HepG2 (cell line): Measurements from ENCODE around the gene ANP32B. TPM values are rescaled to one million over a fixed set of nuclear protein-coding genes. Genes with fewer than 3 reads are reported as not detected.

ENCODE experiments used
- JDP2 ChIP-seq: sonication (generic); formaldehyde crosslinking; IDR thresholded peaks from 2 replicates; pipeline ENCODE4 v1.8.1; 2022; ENCODE audit warnings: missing genetic modification reagents, borderline replicate concordance
- KAT2B ChIP-seq: fragments of 150-350 bp; IDR thresholded peaks from 2 replicates; pipeline ENCODE4 v1.6.1; 2014; ENCODE audit warnings: low read depth, low read length, borderline replicate concordance
- MED13 ChIP-seq: sonication (generic); formaldehyde crosslinking; IDR thresholded peaks from 2 replicates; pipeline ENCODE4 v1.5.0; 2020; ENCODE audit warnings: missing genetic modification reagents
- MLX ChIP-seq: IDR thresholded peaks from 2 replicates; pipeline ENCODE4 v1.6.1; 2016
- NFAT5 ChIP-seq: sonication (generic); formaldehyde crosslinking; IDR thresholded peaks from 2 replicates; pipeline ENCODE4 v1.4.0; 2020; ENCODE audit warnings: missing genetic modification reagents
- ZBTB43 ChIP-seq: sonication (generic); formaldehyde crosslinking; conservative IDR thresholded peaks from 2 replicates; pipeline ENCODE4 v1.4.0; 2020; ENCODE audit warnings: missing genetic modification reagents
- ZFY ChIP-seq: sonication (generic); formaldehyde crosslinking; IDR thresholded peaks from 2 replicates; pipeline ENCODE4 v1.4.0; 2020; ENCODE audit warnings: missing genetic modification reagents
- ZNF274 ChIP-seq: sonication (generic); formaldehyde crosslinking; IDR thresholded peaks from 2 replicates; pipeline ENCODE4 v1.5.1; 2020; ENCODE audit warnings: mild to moderate bottlenecking, missing genetic modification reagents
- ZNF33A ChIP-seq: sonication (generic); formaldehyde crosslinking; IDR thresholded peaks from 2 replicates; pipeline ENCODE4 v1.5.1; 2020; ENCODE audit warnings: missing genetic modification reagents, mild to moderate bottlenecking, moderate library complexity, borderline replicate concordance
- ZNF530 ChIP-seq: sonication (generic); formaldehyde crosslinking; IDR thresholded peaks from 2 replicates; pipeline ENCODE4 v1.5.0; 2020; ENCODE audit warnings: low read depth, mild to moderate bottlenecking, missing genetic modification reagents
- ZNF570 ChIP-seq: sonication (generic); formaldehyde crosslinking; IDR thresholded peaks from 2 replicates; pipeline ENCODE4 v1.4.0; 2020; ENCODE audit warnings: mild to moderate bottlenecking, missing genetic modification reagents, borderline replicate concordance
- ZNF644 ChIP-seq: IDR thresholded peaks from 2 replicates; pipeline ENCODE4 v1.6.1; 2016; ENCODE audit warnings: low read depth
- ZNF660 ChIP-seq: sonication (generic); formaldehyde crosslinking; IDR thresholded peaks from 2 replicates; pipeline ENCODE4 v1.5.1; 2020; ENCODE audit warnings: mild to moderate bottlenecking, low read depth, missing genetic modification reagents, borderline replicate concordance
- ZNF768 ChIP-seq: sonication (generic); formaldehyde crosslinking; IDR thresholded peaks from 2 replicates; pipeline ENCODE4 v1.4.0; 2020; ENCODE audit warnings: missing genetic modification reagents
- ZSCAN29 ChIP-seq: sonication (generic); formaldehyde crosslinking; conservative IDR thresholded peaks from 2 replicates; pipeline ENCODE4 v1.4.0; 2020; ENCODE audit warnings: mild to moderate bottlenecking, missing genetic modification reagents
- ZSCAN31 ChIP-seq: sonication (generic); formaldehyde crosslinking; IDR thresholded peaks from 2 replicates; pipeline ENCODE4 v1.5.0; 2020; ENCODE audit warnings: low read depth, mild to moderate bottlenecking, missing genetic modification reagents
- polyA plus RNA-seq, 8 experiments: library from polyadenylated mRNA; depleted of rRNA in 3 of 8; stranded (reverse) in 7 of 8; unstranded in 1 of 8; fragments of >200 nt; fragmentation: Illumina TruSeq in 4 of 8; extraction: Trizol in 4 of 8; gene quantifications; 2 replicates each; pipeline versions ENCODE4 v1.2.1 to v1.2.3, GENCODE V29; 2011 to 2016; ENCODE audit warnings: low read depth in 4 of 8, missing spikeins in 1 of 8, mixed read lengths in 1 of 8; ENCODE audit not compliant: insufficient read depth in 1 of 8
- total RNA-seq, 5 experiments: library from RNA; depleted of rRNA; stranded (reverse); fragments of >200 nt; fragmentation: Illumina TruSeq; extraction: Trizol; gene quantifications; 2 replicates each; pipeline ENCODE4 v1.2.3, GENCODE V29; 2016; ENCODE audit warnings: low read depth in 1 of 5
- TF ChIP-seq, protein P1 (sequence below): sonication (generic); formaldehyde crosslinking; IDR thresholded peaks from 2 replicates; pipeline ENCODE4 v1.4.0; 2020; ENCODE audit warnings: missing genetic modification reagents

The ANP32B gene
- total and polyA plus RNA-seq, 2 of the 13 experiments (the other 11 are each of a cell fraction or from before 2014, with no cell fraction given): 22.1 to 37.5 TPM

GRCh38 chr9:97982683-97983588 lies at the start of gene ANP32B (continued):
- no peak; the same call in 1 of the 2 replicates for TF ChIP-seq ZBTB43 (CRISPR knock-in tag)
- no peak for TF ChIP-seq ZNF644
- no peak for TF ChIP-seq ZNF33A (CRISPR knock-in tag)
- TF ChIP-seq, protein P1, sequence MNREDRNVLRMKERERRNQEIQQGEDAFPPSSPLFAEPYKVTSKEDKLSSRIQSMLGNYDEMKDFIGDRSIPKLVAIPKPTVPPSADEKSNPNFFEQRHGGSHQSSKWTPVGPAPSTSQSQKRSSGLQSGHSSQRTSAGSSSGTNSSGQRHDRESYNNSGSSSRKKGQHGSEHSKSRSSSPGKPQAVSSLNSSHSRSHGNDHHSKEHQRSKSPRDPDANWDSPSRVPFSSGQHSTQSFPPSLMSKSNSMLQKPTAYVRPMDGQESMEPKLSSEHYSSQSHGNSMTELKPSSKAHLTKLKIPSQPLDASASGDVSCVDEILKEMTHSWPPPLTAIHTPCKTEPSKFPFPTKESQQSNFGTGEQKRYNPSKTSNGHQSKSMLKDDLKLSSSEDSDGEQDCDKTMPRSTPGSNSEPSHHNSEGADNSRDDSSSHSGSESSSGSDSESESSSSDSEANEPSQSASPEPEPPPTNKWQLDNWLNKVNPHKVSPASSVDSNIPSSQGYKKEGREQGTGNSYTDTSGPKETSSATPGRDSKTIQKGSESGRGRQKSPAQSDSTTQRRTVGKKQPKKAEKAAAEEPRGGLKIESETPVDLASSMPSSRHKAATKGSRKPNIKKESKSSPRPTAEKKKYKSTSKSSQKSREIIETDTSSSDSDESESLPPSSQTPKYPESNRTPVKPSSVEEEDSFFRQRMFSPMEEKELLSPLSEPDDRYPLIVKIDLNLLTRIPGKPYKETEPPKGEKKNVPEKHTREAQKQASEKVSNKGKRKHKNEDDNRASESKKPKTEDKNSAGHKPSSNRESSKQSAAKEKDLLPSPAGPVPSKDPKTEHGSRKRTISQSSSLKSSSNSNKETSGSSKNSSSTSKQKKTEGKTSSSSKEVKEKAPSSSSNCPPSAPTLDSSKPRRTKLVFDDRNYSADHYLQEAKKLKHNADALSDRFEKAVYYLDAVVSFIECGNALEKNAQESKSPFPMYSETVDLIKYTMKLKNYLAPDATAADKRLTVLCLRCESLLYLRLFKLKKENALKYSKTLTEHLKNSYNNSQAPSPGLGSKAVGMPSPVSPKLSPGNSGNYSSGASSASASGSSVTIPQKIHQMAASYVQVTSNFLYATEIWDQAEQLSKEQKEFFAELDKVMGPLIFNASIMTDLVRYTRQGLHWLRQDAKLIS (CRISPR knock-in tag): no peak
- TF ChIP-seq ZNF570 (CRISPR knock-in tag): no peak
- TF ChIP-seq ZNF768 (CRISPR knock-in tag): peak; percentile 21; the same call in 1 of the 2 replicates
- no peak for TF ChIP-seq ZNF530
- 0 out of 2 replicates have a peak, but pooled peaks have one; percentile 18 for TF ChIP-seq NFAT5 (CRISPR knock-in tag)
- no peak for TF ChIP-seq ZNF660 (CRISPR knock-in tag)
- peak; percentile 81; the same call in 1 of the 2 replicates for TF ChIP-seq ZSCAN31 (CRISPR knock-in tag)
- 0 out of 2 replicates have a peak, but pooled peaks have one; percentile 8 for TF ChIP-seq MED13
- no peak for TF ChIP-seq MLX
- no peak for TF ChIP-seq KAT2B
- no peak for TF ChIP-seq ZSCAN29 (CRISPR knock-in tag)
- TF ChIP-seq ZNF274 (CRISPR knock-in tag): peak; percentile 42; the same call in 1 of the 2 replicates
- TF ChIP-seq JDP2: no peak; the same call in 1 of the 2 replicates
- peak; percentile 73 for TF ChIP-seq ZFY
